Testis (tissue), 3 donors: Measurements from ENCODE around the gene PNMA8A. TPM values are rescaled to one million over a fixed set of nuclear protein-coding genes. Genes with fewer than 3 reads are reported as not detected.

Experiments
- DNase-seq: peaks from one replicate; pipeline ENCODE4 v3.0.0-alpha.2; 2019
- H3K27ac ChIP-seq, 2 donors: fragments of 200-600 bp; sonication (generic); one replicate each; pipeline ENCODE4 v1.5.1; 2019
- H3K27me3 ChIP-seq: fragments of 200-600 bp; sonication (generic); one replicate; pipeline ENCODE4 v1.5.1; 2019
- H3K36me3 ChIP-seq: fragments of 200-600 bp; sonication (generic); one replicate; pipeline ENCODE4 v1.5.1; 2017; ENCODE audit warnings: low read depth; ENCODE audit errors: missing control alignments
- H3K4me1 ChIP-seq: fragments of 200-600 bp; sonication (generic); one replicate; pipeline ENCODE4 v1.5.1; 2019
- H3K4me3 ChIP-seq, 2 donors: fragments of 200-600 bp; sonication (generic); one replicate each; pipeline ENCODE4 v1.5.1; 2017 to 2019
- H3K9me3 ChIP-seq: fragments of 200-600 bp; sonication (generic); one replicate; pipeline ENCODE4 v1.5.1; 2017
- CTCF ChIP-seq, 3 experiments: fragments of 450-650 bp in 2 of 3; fragments of 200-600 bp in 1 of 3; sonication (generic) in 1 of 3; IDR thresholded peaks; one replicate each; pipeline ENCODE4 v1.5.1; 2016 to 2019; ENCODE audit warnings: antibody characterized with exemption in 3 of 3, mild to moderate bottlenecking in 2 of 3, moderate library complexity in 1 of 3
- POLR2A ChIP-seq: fragments of 450-650 bp; IDR thresholded peaks from one replicate; pipeline ENCODE4 v1.6.1; 2017; ENCODE audit warnings: antibody characterized with exemption, mild to moderate bottlenecking, moderate library complexity
- WGBS, 2 donors: methylation state at CpG; one replicate each; pipeline ENCODE4 v1.1.5; 2018; 5-methylcytosine and 5-hydroxymethylcytosine counted together
- intact Hi-C: fragments of 100-400 bp; cut with DNase I; formaldehyde crosslinking; loops from one replicate; pipeline ENCODE4 v1.15.1; 2023; ENCODE audit warnings: low total_unique reads
- polyA plus RNA-seq: library from polyadenylated mRNA; stranded (reverse); fragments of 350-450 nt; fragmentation: Illumina TruSeq; extraction: RNeasy Lipid Tissue Mini Kit (QIAGEN cat#74804); gene quantifications from one replicate; pipeline ENCODE4 v1.2.3, GENCODE V29; 2014; ENCODE audit warnings: low read depth, low replicate concordance; ENCODE audit not compliant: insufficient read depth
- total RNA-seq, 2 donors: library from RNA; depleted of rRNA; stranded (reverse); fragments of >200 nt; gene quantifications; one replicate each; pipeline ENCODE4 v1.2.3, GENCODE V29; 2016

PNMA8A gene
- total and polyA plus RNA-seq, 3 donors from 2014 or later = 34.9 to 48.1 (median 44.3) TPM

DNA sequence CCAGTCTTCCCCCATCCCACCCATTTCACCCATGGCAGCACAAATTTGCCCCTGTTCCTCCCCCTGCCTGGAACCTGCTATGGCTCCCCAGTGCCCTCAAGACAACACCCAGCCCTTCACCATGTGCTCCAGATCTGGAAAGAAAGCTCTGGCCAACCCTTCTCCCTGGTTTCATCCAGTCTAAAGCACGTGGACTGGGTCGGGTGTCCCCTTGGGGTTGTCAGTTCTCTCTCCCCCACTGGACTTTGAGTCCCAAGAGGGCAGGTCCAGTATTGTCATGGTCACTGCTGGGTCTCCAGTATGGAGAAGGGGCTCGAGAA, 43.9 kb upstream of the PNMA8A start:
- intact Hi-C loops = no loop called here
- no peak overlapping the region for H3K27ac ChIP-seq
- H3K36me3 ChIP-seq = no peaks in the 10 kb centered on the region
- H3K4me3 ChIP-seq = no peak overlapping the region
- no peak for DNase-seq
- WGBS, 2 donors = 71 to 100% methylated on average over 1 to 3 of the region's 3 CpGs
- no peaks in the 10 kb centered on the region for H3K27me3 ChIP-seq
- no peaks in the 10 kb centered on the region for H3K9me3 ChIP-seq
- TF ChIP-seq POLR2A (no peak), CTCF (IDR thresholded peaks at IDR 0.05) (no peak)
- H3K4me1 ChIP-seq = peaks cover 5% of the 10 kb centered on the region

- intact Hi-C loops = no loop called here
- H3K4me1 ChIP-seq = peaks cover 5% of the 10 kb centered on the region
- no peaks in the 10 kb centered on the region for H3K36me3 ChIP-seq
- TF ChIP-seq CTCF (IDR thresholded peaks at IDR 0.05) (no peak), POLR2A (no peak)
- no peaks in the 10 kb centered on the region for H3K9me3 ChIP-seq
- WGBS, 2 donors = 74 to 77% methylated on average over 12 to 13 of the region's 13 CpGs
- no peak for DNase-seq
- H3K27me3 ChIP-seq = no peaks in the 10 kb centered on the region
- H3K27ac ChIP-seq = no peak overlapping the region
- H3K4me3 ChIP-seq = no peak overlapping the region
These were observed 43.4 kb upstream of the PNMA8A start for GRCh38 chr19:46514589-46515289.

GRCh38 chr19:46513461-46514236, 42.3 kb upstream of the PNMA8A start:
- WGBS, 2 donors = 20 to 27% methylated on average over 15 to 36 of the region's 36 CpGs
- no peaks in the 10 kb centered on the region for H3K9me3 ChIP-seq
- DNase-seq = peak; percentile 83

GRCh38 chr19:46511237-46511636, 39.9 kb upstream of the PNMA8A start:
- Histone ChIP-seq H3K27ac (no peak overlapping the region), H3K4me1 (peaks cover 5% of the 10 kb centered on the region), H3K27me3 (no peaks in the 10 kb centered on the region), H3K36me3 (no peaks in the 10 kb centered on the region), H3K9me3 (no peaks in the 10 kb centered on the region), H3K4me3 (no peak overlapping the region)
- 81 to 90% methylated on average over 3 to 4 of the region's 4 CpGs for WGBS, 2 donors
- intact Hi-C loops = no loop called here
- TF ChIP-seq CTCF (IDR thresholded peaks at IDR 0.05) (no peak), POLR2A (no peak)
- DNase-seq = no peak

More at GRCh38 chr19:46513461-46514236, 42.3 kb upstream of the PNMA8A start:
- H3K27me3 ChIP-seq = no peaks in the 10 kb centered on the region
- TF ChIP-seq CTCF (IDR thresholded peaks at IDR 0.05) (peak; percentile 98), POLR2A (no peak)
- intact Hi-C loops = no loop called here
- no peak overlapping the region for H3K27ac ChIP-seq
- no peak overlapping the region for H3K4me3 ChIP-seq
- H3K4me1 ChIP-seq = peaks cover 5% of the 10 kb centered on the region
- no peaks in the 10 kb centered on the region for H3K36me3 ChIP-seq
